Ramos (cell line): ENCODE measurements around the gene TMBIM1.
"Not testable (repeated sequence)": the region's sequence is repeated elsewhere in the genome, so short reads cannot be mapped to it uniquely, and the experiment has no call there.

Experiments
- in situ Hi-C: fragments of 300-500 bp; cut with MboI; formaldehyde crosslinking; loops from one replicate; pipeline ENCODE4 v1.14.3; 2022; ENCODE audit warnings: low sequenced_read_pairs; ENCODE audit not compliant: unreplicated experiment

Gene TMBIM1

GRCh38 chr2:218319813-218320365, 27.6 kb upstream of the TMBIM1 start:
- in situ Hi-C loops, result no loop called here

GRCh38 chr2:218318241-218318640, 25.9 kb upstream of the TMBIM1 start:
- in situ Hi-C loops, result no loop called here

GRCh38 chr2:218317835-218318234, 25.5 kb upstream of the TMBIM1 start:
- in situ Hi-C loops, result no loop called here

- in situ Hi-C loops, result no loop called here
These were observed 25.0 kb upstream of the TMBIM1 start for GRCh38 chr2:218317303-218317630.

GRCh38 chr2:218315397-218315796, 23.1 kb upstream of the TMBIM1 start:
- in situ Hi-C loops, result no loop called here

GRCh38 chr2:218314764-218315163, 22.5 kb upstream of the TMBIM1 start:
- in situ Hi-C loops, result not testable (repeated sequence)

- in situ Hi-C loops, result no loop called here
These were observed 21.1 kb upstream of the TMBIM1 start for GRCh38 chr2:218313356-218313755.

- in situ Hi-C loops, result no loop called here
These were observed 20.0 kb upstream of the TMBIM1 start for GRCh38 chr2:218312267-218312756.

- in situ Hi-C loops, result not testable (repeated sequence)
These were observed 19.4 kb upstream of the TMBIM1 start for GRCh38 chr2:218311541-218312266.

- in situ Hi-C loops, result no loop called here
These were observed 18.7 kb upstream of the TMBIM1 start for GRCh38 chr2:218310853-218311540.

- in situ Hi-C loops, result no loop called here
These were observed 15.2 kb upstream of the TMBIM1 start for GRCh38 chr2:218307415-218308090.

- in situ Hi-C loops, result no loop called here
These were observed 14.0 kb upstream of the TMBIM1 start for GRCh38 chr2:218306184-218306920.

- in situ Hi-C loops, result no loop called here
These were observed 13.1 kb upstream of the TMBIM1 start for GRCh38 chr2:218305383-218305782.

- in situ Hi-C loops, result loop anchor here (5.0 kb wide), 1 partner anchor 56 kb away; the partner anchor contains the start of gene CATIP
These were observed 9.0 kb upstream of the TMBIM1 start for GRCh38 chr2:218301176-218301819.

- in situ Hi-C loops, result loop anchor here (5.0 kb wide), 1 partner anchor 57 kb away; the partner anchor contains the start of gene CATIP
These were observed 7.8 kb upstream of the TMBIM1 start for GRCh38 chr2:218300141-218300540.

- in situ Hi-C loops, result loop anchor here (5.0 kb wide), 1 partner anchor 99 kb away; the partner anchor contains the start of gene CTDSP1
These were observed 6.1 kb upstream of the TMBIM1 start for GRCh38 chr2:218298314-218298875.

- in situ Hi-C loops, result loop anchor here (5.0 kb wide), 1 partner anchor 100 kb away; the partner anchor contains the start of gene CTDSP1
These were observed 4.5 kb upstream of the TMBIM1 start for GRCh38 chr2:218296847-218297246.

GRCh38 chr2:218296200-218296599, 3.9 kb upstream of the TMBIM1 start:
- in situ Hi-C loops, result loop anchor here (5.0 kb wide), 1 partner anchor 101 kb away; the partner anchor contains the start of gene CTDSP1

GRCh38 chr2:218295029-218295428, 2.7 kb upstream of the TMBIM1 start:
- in situ Hi-C loops, result loop anchor here (5.0 kb wide), 1 partner anchor 102 kb away; the partner anchor contains the start of gene CTDSP1
